CD4-positive, alpha-beta T cell treated with Interleukin-4 for 1 hour (primary cell): ENCODE results near the gene TSPAN6.
A peak's percentile ranks its signal among the peaks of the same experiment; 100 is the strongest.

Experiments used
- DNase-seq, 2 donors: peaks; one replicate each; pipeline ENCODE4 v3.0.0-alpha.2; 2020 to 2022

Gene TSPAN6

GRCh38 chrX:100647095-100647494 lies 10.5 kb upstream of the TSPAN6 start:
- no peak for DNase-seq

GRCh38 chrX:100645106-100645505 lies 8.5 kb upstream of the TSPAN6 start:
- DNase-seq, result no peak

GRCh38 chrX:100643956-100644860 lies 7.6 kb upstream of the TSPAN6 start, which contains the start of gene SRPX2:
Gene SRPX2 (plus strand): TSS chrX:100644199. CDS start chrX:100646323, 2,124 bp downstream.
- DNase-seq, result no peak

GRCh38 chrX:100643212-100643611 lies 6.6 kb upstream of the TSPAN6 start:
- no peak for DNase-seq

- no peak for DNase-seq
Measured at GRCh38 chrX:100642290-100642689, 5.7 kb upstream of the TSPAN6 start.

GRCh38 chrX:100635989-100636320 lies 651 bp downstream of the TSPAN6 start:
- DNase-seq, result no peak

GRCh38 chrX:100635040-100635439 lies 1.6 kb downstream of the TSPAN6 start:
- DNase-seq, result no peak

GRCh38 chrX:100625985-100626491 lies 10.6 kb downstream of the TSPAN6 start:
- peak in 1 of 2 donors; percentile 6 for DNase-seq

- no peak for DNase-seq
Measured at GRCh38 chrX:100623001-100623400, 13.6 kb downstream of the TSPAN6 start.

GRCh38 chrX:100615005-100615404 lies 21.6 kb downstream of the TSPAN6 start:
- DNase-seq, result peak in 1 of 2 donors; percentile 9

- DNase-seq, result no peak
Measured at GRCh38 chrX:100611951-100612350, 24.7 kb downstream of the TSPAN6 start.

GRCh38 chrX:100609591-100609990 lies 27.0 kb downstream of the TSPAN6 start:
- DNase-seq, result no peak

GRCh38 chrX:100606753-100607152 lies 29.9 kb downstream of the TSPAN6 start:
- no peak for DNase-seq

- DNase-seq, result no peak
Measured at GRCh38 chrX:100600758-100601157, 35.8 kb downstream of the TSPAN6 start.

GRCh38 chrX:100600340-100600739 lies 36.3 kb downstream of the TSPAN6 start:
- DNase-seq, result no peak

- DNase-seq, result no peak
Measured at GRCh38 chrX:100599456-100599855, 37.1 kb downstream of the TSPAN6 start.

- no peak for DNase-seq
Measured at GRCh38 chrX:100596601-100597000, 40.0 kb downstream of the TSPAN6 start.

- no peak for DNase-seq
Measured at GRCh38 chrX:100593581-100593980, 43.0 kb downstream of the TSPAN6 start.

- no peak for DNase-seq
Measured at GRCh38 chrX:100593126-100593525, 43.5 kb downstream of the TSPAN6 start.

GRCh38 chrX:100591256-100592051 lies 45.2 kb downstream of the TSPAN6 start:
- DNase-seq, result no peak

- DNase-seq, result no peak
Measured at GRCh38 chrX:100587861-100588260, 48.7 kb downstream of the TSPAN6 start.

- no peak for DNase-seq
Measured at GRCh38 chrX:100586747-100587146, 49.9 kb downstream of the TSPAN6 start.

- no peak for DNase-seq
Measured at GRCh38 chrX:100584611-100585010, 52.0 kb downstream of the TSPAN6 start, which contains the start of gene TNMD. Gene TNMD (plus strand): TSS chrX:100584936. CDS start chrX:100585019, 83 bp downstream.
